Iris pigment epithelial cell (primary cell): Measurements from ENCODE around the gene GDNF.
A peak's percentile ranks its signal among the peaks of the same experiment; 100 is the strongest.
"Not testable (repeated sequence)": the region's sequence is repeated elsewhere in the genome, so short reads cannot be mapped to it uniquely, and the experiment has no call there.

Experiments used
- DNase-seq: peaks from one replicate; pipeline ENCODE4 v3.0.0-alpha.2; 2011; ENCODE audit warnings: low read depth

GDNF gene

GRCh38 chr5:37781409-37781808 is 58.4 kb downstream of the GDNF start:
- not testable (repeated sequence) for DNase-seq

DNA sequence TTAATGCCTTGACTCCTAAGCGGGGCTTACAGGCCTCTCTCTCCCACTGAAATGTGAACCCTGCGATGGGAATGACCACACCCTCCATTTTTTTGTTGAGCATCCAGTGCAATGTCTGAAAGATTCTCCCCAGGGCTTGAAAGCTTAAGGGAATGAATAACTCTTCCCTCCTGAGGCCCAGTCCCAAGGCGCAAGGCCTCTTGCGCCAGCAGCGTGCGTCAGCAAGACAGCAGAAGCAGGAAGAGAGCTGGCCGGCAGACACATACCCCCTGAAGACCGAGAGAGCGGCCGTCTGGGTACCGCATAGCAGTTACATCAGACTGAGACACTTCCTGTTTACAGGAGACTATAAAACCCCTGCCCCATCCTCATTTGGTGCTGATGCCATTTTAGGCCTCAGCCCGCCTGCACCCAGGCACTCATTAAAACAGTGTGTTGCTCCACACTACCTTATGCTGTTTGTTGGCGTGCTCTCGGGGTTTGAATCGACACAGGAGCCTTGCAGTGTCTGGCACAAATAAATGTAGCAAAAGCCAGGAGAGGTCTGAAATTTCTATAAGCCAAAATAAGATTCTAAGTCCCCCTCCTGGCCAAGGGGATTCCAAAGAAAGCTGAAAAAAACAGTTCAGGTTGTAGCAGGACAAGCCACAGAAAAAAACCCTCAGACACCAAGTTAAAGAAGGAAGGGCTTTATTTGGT is 62.3 kb downstream of the GDNF start:
- DNase-seq, result peak; percentile 97

DNA sequence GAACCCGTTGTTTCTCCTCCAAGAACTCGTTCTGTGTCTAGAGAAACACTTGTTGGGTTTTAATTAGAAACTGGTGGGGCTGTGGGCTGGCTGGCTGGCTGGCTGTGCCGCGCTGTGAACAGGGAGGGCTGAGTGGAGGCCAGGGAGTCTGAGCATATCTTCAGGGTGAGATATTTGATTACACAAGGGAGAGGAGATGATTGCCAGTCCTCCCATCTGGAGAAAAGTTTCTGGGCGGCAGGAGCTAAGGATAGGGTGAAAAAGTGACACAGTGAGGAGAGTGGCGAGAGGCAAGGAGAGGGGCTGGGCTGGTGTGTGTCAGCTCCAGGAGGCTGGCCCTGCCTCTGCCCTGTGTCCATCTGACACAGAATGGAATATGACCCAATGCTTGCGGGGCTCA is 63.0 kb downstream of the GDNF start:
- DNase-seq, result peak; percentile 85

GRCh38 chr5:37774912-37775483 is 64.8 kb downstream of the GDNF start:
- DNase-seq, result peak; percentile 59

GRCh38 chr5:37773809-37774208 is 66.0 kb downstream of the GDNF start:
- no peak for DNase-seq

DNA sequence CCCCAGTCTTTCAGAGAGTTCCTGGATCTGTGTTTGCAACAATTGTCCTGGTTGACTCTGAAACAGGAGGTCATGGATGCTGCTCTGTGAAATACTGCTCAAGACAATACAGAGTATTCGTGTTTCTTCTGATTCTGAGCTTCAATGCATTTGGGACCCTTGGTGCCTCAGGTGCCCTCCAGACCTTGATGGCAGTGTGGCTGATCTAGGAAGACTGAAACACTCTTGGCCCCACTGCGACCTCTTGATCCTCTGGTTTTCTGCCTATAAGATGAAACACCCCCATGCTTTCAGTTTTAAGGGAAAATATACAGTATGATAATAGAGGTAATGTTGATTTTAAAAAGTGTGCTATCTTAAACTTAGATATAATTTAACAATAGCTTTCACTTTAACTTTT is 67.6 kb downstream of the GDNF start:
- no peak for DNase-seq

- peak; percentile 97 for DNase-seq
Measured at GRCh38 chr5:37771731-37772130, 68.1 kb downstream of the GDNF start.

DNA sequence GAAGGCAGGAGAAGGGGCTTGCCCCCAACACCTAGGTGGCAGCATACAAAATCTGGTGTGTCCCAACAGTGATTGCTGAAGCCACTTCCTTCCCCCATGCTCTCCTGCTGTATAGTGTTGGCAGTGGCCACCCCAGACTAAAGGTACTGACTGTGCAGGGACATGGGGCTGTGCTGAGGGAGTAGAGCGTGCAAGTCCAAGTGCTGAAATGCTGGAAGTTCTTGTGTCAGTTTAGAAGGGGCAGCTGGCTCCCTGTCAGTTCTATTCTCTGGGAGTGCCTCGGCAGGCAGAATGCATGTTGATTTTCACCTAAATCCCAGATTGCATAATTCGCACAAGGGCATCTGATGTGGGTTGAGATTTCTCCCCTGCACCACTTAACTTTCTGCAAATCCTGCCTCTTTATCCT is 68.6 kb downstream of the GDNF start:
- DNase-seq, result no peak

DNA sequence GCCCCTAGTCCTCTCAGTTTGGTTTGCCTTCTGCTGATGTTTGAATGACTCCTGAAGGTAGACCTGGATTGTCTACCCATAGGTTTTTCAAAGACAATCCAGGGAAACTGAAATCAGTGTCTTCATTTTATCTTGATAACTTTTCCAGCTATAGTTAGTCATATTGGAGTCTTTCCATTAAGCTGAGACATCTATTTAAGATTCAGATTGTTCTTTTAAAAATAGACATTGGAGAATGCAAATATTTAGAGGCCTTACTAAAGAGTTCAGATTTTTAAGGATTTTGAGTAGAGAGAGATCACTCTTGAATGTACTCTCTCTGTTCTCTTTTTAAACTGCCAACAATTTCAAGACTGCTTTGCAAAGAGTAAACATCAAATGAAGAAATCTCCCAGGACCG is 69.1 kb downstream of the GDNF start:
- DNase-seq, result no peak

GRCh38 chr5:37769840-37770239 is 70.0 kb downstream of the GDNF start:
- DNase-seq, result no peak

DNA sequence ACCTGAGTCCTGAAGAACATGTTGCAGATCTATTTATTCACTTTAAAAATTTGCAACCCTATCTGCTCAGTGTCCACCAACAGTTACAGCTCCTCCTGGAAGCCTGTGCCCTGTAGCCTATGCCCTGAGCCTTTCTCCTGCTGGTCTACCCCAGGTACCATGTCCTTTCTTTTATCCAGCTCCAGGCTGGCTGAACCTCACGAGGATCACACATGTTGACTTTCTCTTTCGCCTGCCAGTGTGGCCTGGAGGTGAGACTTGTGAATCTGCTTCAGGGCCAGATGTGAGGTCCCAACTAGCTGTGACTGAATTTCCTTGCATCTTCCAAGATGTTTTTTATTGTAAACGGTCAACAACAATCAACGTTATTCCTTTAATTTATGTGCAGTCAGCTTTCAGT is 70.7 kb downstream of the GDNF start:
- no peak for DNase-seq

- no peak for DNase-seq
Measured at GRCh38 chr5:37768371-37768770, 71.5 kb downstream of the GDNF start.

GRCh38 chr5:37767961-37768360 is 71.9 kb downstream of the GDNF start:
- DNase-seq, result no peak

- DNase-seq, result no peak
Measured at GRCh38 chr5:37767251-37767650, 72.6 kb downstream of the GDNF start.
